HepG2 (cell line): ENCODE results near the gene CHID1. TPM values are rescaled to one million over a fixed set of nuclear protein-coding genes. Genes with fewer than 3 reads are reported as not detected.
A peak's percentile ranks its signal among the peaks of the same experiment; 100 is the strongest.

Experiments used
- ATAC-seq: fragments of 200-7000 bp; cut with Tn5 transposase; 3 replicates; pipeline ENCODE4 v1.9.1; 2020; ENCODE audit warnings: mild to moderate bottlenecking, moderate library complexity
- BruUV-seq: library from RNA; stranded (reverse); fragments of 400-500 nt; replicated peaks from 2 replicates; lab custom pipeline; 2021; lab: Mats Ljungman, UMichigan
- CTCF ChIA-PET: fragments of 300-600 bp; formaldehyde crosslinking; extraction: SDS; loops from one replicate; lab custom pipeline; 2021; ENCODE audit warnings: low total read pairs, inconsistent platforms, low intra/inter-chr PET ratio; lab: Yijun Ruan, JAX
- POLR2A ChIA-PET: fragments of 350-600 bp; sonication (Branson Sonifier 250); formaldehyde crosslinking; loops from one replicate; lab custom pipeline; 2020; ENCODE audit warnings: antibody characterized with exemption, inconsistent platforms; lab: Yijun Ruan, JAX
- DNase-seq: peaks from one replicate; pipeline ENCODE4 v3.0.0-alpha.2; 2015; ENCODE audit warnings: low spot score
- FAIRE-seq: peaks from 3 replicates; lab custom pipeline; 2011; peaks lifted over from hg19 to GRCh38; lab: Jason Lieb, UNC
- H2AFZ ChIP-seq: one replicate; pipeline ENCODE4 v1.6.1; 2011; ENCODE audit warnings: low read length, inconsistent platforms
- H3K27ac ChIP-seq: fragments of 300-600 bp; 3 replicates; pipeline ENCODE4 v1.8.0; 2011; ENCODE audit warnings: mixed run types, mild to moderate bottlenecking, mixed read lengths, low read length, inconsistent platforms; ENCODE audit not compliant: insufficient read depth; ENCODE audit errors: extremely low read length
- H3K27me3 ChIP-seq, 2 experiments: fragments of 200-600 bp in 1 of 2; 2 replicates in 1 of 2; 3 replicates in 1 of 2; pipeline versions ENCODE4 v1.6.0 to v1.8.0; 2011; ENCODE audit warnings: low read length in 2 of 2, mild to moderate bottlenecking in 2 of 2, moderate library complexity in 2 of 2, inconsistent platforms in 1 of 2; ENCODE audit not compliant: insufficient read depth in 2 of 2, control insufficient read depth in 1 of 2
- H3K36me3 ChIP-seq, 2 experiments: fragments of 200-600 bp in 1 of 2; replicated peaks in 1 of 2; 2 replicates in 1 of 2; 3 replicates in 1 of 2; pipeline versions ENCODE4 v1.5.1 to v1.8.0; 2011; ENCODE audit warnings: low read length in 2 of 2, inconsistent platforms in 1 of 2; ENCODE audit not compliant: insufficient read depth in 2 of 2, control insufficient read depth in 1 of 2
- H3K4me1 ChIP-seq: 2 replicates; pipeline ENCODE4 v1.5.1; 2012; ENCODE audit warnings: low read length, inconsistent platforms; ENCODE audit not compliant: insufficient read depth
- H3K4me2 ChIP-seq: 2 replicates; pipeline ENCODE4 v1.6.0; 2011; ENCODE audit warnings: low read depth, low read length, inconsistent platforms
- H3K4me3 ChIP-seq, 3 experiments: fragments of 200-600 bp in 1 of 3; sonication (generic), shearing (Covaris generic) in 1 of 3; replicated peaks in 1 of 3; 2 replicates each; pipeline ENCODE4 v1.5.1; 2011 to 2016; ENCODE audit warnings: low read length in 3 of 3, inconsistent platforms in 2 of 3, low read depth in 2 of 3, mild to moderate bottlenecking in 2 of 3, control low read depth in 1 of 3, mixed read lengths in 1 of 3; ENCODE audit not compliant: insufficient read depth in 1 of 3
- H3K79me2 ChIP-seq: one replicate; pipeline ENCODE4 v1.6.1; 2011; ENCODE audit warnings: low read length, inconsistent platforms; ENCODE audit not compliant: insufficient read depth
- H3K9ac ChIP-seq: 2 replicates; pipeline ENCODE4 v1.6.0; 2011; ENCODE audit warnings: mild to moderate bottlenecking, low read depth, low read length, inconsistent platforms; ENCODE audit not compliant: insufficient read depth
- H3K9me3 ChIP-seq: 2 replicates; pipeline ENCODE4 v1.5.1; 2012; ENCODE audit warnings: mild to moderate bottlenecking, low read length
- H4K20me1 ChIP-seq: 2 replicates; pipeline ENCODE4 v1.6.0; 2011; ENCODE audit warnings: inconsistent platforms, mild to moderate bottlenecking, low read length, moderate library complexity; ENCODE audit not compliant: insufficient read depth
- AGO2 ChIP-seq: fragments of 200-400 bp; formaldehyde crosslinking; optimal IDR thresholded peaks from 2 replicates; pipeline ENCODE3; 2017; ENCODE audit warnings: mild to moderate bottlenecking, low read depth, low read length, moderate library complexity
- ARID3A ChIP-seq: IDR thresholded peaks from 2 replicates; pipeline ENCODE4 v1.6.1; 2012; ENCODE audit warnings: low read depth, low read length, improper control_type of control experiment
- HMGXB3 ChIP-seq: sonication (generic); formaldehyde crosslinking; IDR thresholded peaks from 2 replicates; pipeline ENCODE4 v1.4.0; 2020; ENCODE audit warnings: missing genetic modification reagents, borderline replicate concordance
- MIXL1 ChIP-seq: IDR thresholded peaks from 2 replicates; pipeline ENCODE4 v1.6.1; 2016
- NCOR1 ChIP-seq: fragments of 200-600 bp; sonication (generic); IDR thresholded peaks from 2 replicates; pipeline ENCODE4 v1.7.0; 2017; ENCODE audit warnings: antibody characterized with exemption, low read length, borderline replicate concordance
- PHF5A ChIP-seq: IDR thresholded peaks from one replicate; pipeline ENCODE4 v1.6.1; 2018; ENCODE audit warnings: low read depth, missing genetic modification reagents; ENCODE audit not compliant: unreplicated experiment
- POLR2A ChIP-seq, 2 experiments: IDR thresholded peaks; 2 replicates each; pipeline ENCODE4 v1.6.1; 2011; ENCODE audit warnings: low read depth in 2 of 2, low read length in 2 of 2, mild to moderate bottlenecking in 1 of 2, moderate library complexity in 1 of 2; ENCODE audit not compliant: insufficient read depth in 1 of 2
- SKI ChIP-seq: fragments of 450-650 bp; IDR thresholded peaks from one replicate; pipeline ENCODE4 v1.6.1; 2018; ENCODE audit warnings: mild to moderate bottlenecking; ENCODE audit not compliant: partially characterized antibody
- ZNF264 ChIP-seq: sonication (generic); formaldehyde crosslinking; IDR thresholded peaks from 2 replicates; pipeline ENCODE4 v1.4.0; 2020; ENCODE audit warnings: missing genetic modification reagents
- ZNF777 ChIP-seq: sonication (generic); formaldehyde crosslinking; IDR thresholded peaks from 2 replicates; pipeline ENCODE4 v1.4.0; 2020; ENCODE audit warnings: missing genetic modification reagents
- WGBS: methylation state at CpG from one replicate; pipeline ENCODE4 v1.1.6; 2017; ENCODE audit warnings: low lambda C conversion rate; 5-methylcytosine and 5-hydroxymethylcytosine counted together
- in situ Hi-C: cut with HindIII; loops from 2 replicates; pipeline ENCODE4 v1.10.0; 2017; ENCODE audit warnings: low pct_unique_long_range_greater_than_20kb; ENCODE audit not compliant: extremely low pct_ligation_motif_present
- intact Hi-C: fragments of 100-400 bp; cut with micrococcal nuclease; formaldehyde crosslinking; loops from one replicate; pipeline ENCODE4 v1.10.0; 2022; ENCODE audit not compliant: unreplicated experiment
- polyA plus RNA-seq, 8 experiments: library from polyadenylated mRNA; depleted of rRNA in 3 of 8; stranded (reverse) in 7 of 8; unstranded in 1 of 8; fragments of >200 nt; fragmentation: Illumina TruSeq in 4 of 8; extraction: Trizol in 4 of 8; gene quantifications; 2 replicates each; pipeline versions ENCODE4 v1.2.1 to v1.2.3, GENCODE V29; 2011 to 2016; ENCODE audit warnings: low read depth in 4 of 8, missing spikeins in 1 of 8, mixed read lengths in 1 of 8; ENCODE audit not compliant: insufficient read depth in 1 of 8
- total RNA-seq, 5 experiments: library from RNA; depleted of rRNA; stranded (reverse); fragments of >200 nt; fragmentation: Illumina TruSeq; extraction: Trizol; gene quantifications; 2 replicates each; pipeline ENCODE4 v1.2.3, GENCODE V29; 2016; ENCODE audit warnings: low read depth in 1 of 5

CHID1 gene
- total and polyA plus RNA-seq, 2 of the 13 experiments (the other 11 are each of a cell fraction or from before 2014, with no cell fraction given), result 65.1 to 93.6 TPM

- FAIRE-seq, result no peak
These were observed 41.8 kb downstream of the CHID1 start for GRCh38 chr11:868802-869201.

GRCh38 chr11:868394-868793 lies 42.2 kb downstream of the CHID1 start:
- DNase-seq, result no peak
- no peak overlapping the region for H3K4me2 ChIP-seq
- no peaks in the 10 kb centered on the region for H3K9me3 ChIP-seq
- no peaks in the 10 kb centered on the region for H4K20me1 ChIP-seq
- no peak overlapping the region for H3K27ac ChIP-seq
- POLR2A ChIA-PET, result interaction anchor here (0.6 kb wide), 1 partner anchor 25 kb away, joined by 3 read pairs; no protein-coding TSS in a partner anchor
- H3K4me3 ChIP-seq, result no peak overlapping the region
- no peak overlapping the region for H3K9ac ChIP-seq
- TF ChIP-seq MIXL1 (CRISPR knock-in tag), result no peak
- TF ChIP-seq SKI, result no peak
- TF ChIP-seq ZNF264 (CRISPR knock-in tag), result no peak
- no peak for TF ChIP-seq ZNF777 (CRISPR knock-in tag)
- no peak for TF ChIP-seq HMGXB3 (CRISPR knock-in tag)
- TF ChIP-seq PHF5A (CRISPR knock-in tag), result no peak
- no peak for TF ChIP-seq ARID3A
- no peak for TF ChIP-seq POLR2A (IDR thresholded peaks at IDR 0.05; ENCODE audit: insufficient read depth in 1 of 2, low read depth in 2 of 2, low read length in 2 of 2)
- TF ChIP-seq, all 625 proteins: peak for 0
- CTCF ChIA-PET, result no interaction called here
- in situ Hi-C loops, result no loop called here
- BruUV-seq, result no TSS peak
- intact Hi-C loops, result no loop called here
- peaks cover 2 to 6% of the 10 kb centered on the region in 2 experiments; a peak in 2 of 5 replicates for H3K36me3 ChIP-seq
- H2AFZ ChIP-seq, result no peak overlapping the region
- 89% methylated on average over 9 of the region's 17 CpGs for whole genome bisulfite sequencing
- ATAC-seq (no peak), FAIRE-seq (no peak)
- 0 out of 2 replicates have a peak, but pooled peaks cover 8% of the 10 kb centered on the region for H3K4me1 ChIP-seq
- H3K27me3 ChIP-seq, result no peaks in the 10 kb centered on the region
- H3K79me2 ChIP-seq, result no peaks in the 10 kb centered on the region

More at GRCh38 chr11:868802-869201, 41.8 kb downstream of the CHID1 start:
- Histone ChIP-seq H4K20me1 (no peaks in the 10 kb centered on the region), H3K4me3 (no peak overlapping the region), H2AFZ (no peak overlapping the region), H3K27ac (no peak overlapping the region), H3K79me2 (no peaks in the 10 kb centered on the region), H3K36me3 (peaks cover under 1 to 6% of the 10 kb centered on the region in 2 experiments; a peak in 2 of 5 replicates), H3K27me3 (no peaks in the 10 kb centered on the region), H3K9ac (no peak overlapping the region), H3K4me1 (0 out of 2 replicates have a peak, but pooled peaks cover 8% of the 10 kb centered on the region), H3K9me3 (no peaks in the 10 kb centered on the region), H3K4me2 (no peak overlapping the region)
- TF ChIP-seq NCOR1, result no peak
- TF ChIP-seq AGO2, result peak; percentile 89
- POLR2A ChIA-PET, result no interaction called here
- in situ Hi-C loops (no loop called here), intact Hi-C loops (no loop called here)
- 98% methylated on average over 8 of the region's 12 CpGs for WGBS
- CTCF ChIA-PET, result no interaction called here
- DNase-seq (no peak), ATAC-seq (no peak)
- no TSS peak for BruUV-seq
